Right atrium auricular region (tissue), 2 donors: Measurements from ENCODE around the gene FGF14. TPM values are rescaled to one million over a fixed set of nuclear protein-coding genes. Genes with fewer than 3 reads are reported as not detected.

Experiments
- DNase-seq: peaks from one replicate; pipeline ENCODE4 v3.0.0-alpha.2; 2019; ENCODE audit warnings: low spot score
- H3K27ac ChIP-seq, 2 donors: fragments of 200-600 bp; sonication (generic); 1 replicate in 1 of 2; 2 replicates in 1 of 2; pipeline ENCODE4 v1.5.1; 2016 to 2019
- H3K27me3 ChIP-seq, 2 donors: fragments of 200-600 bp; sonication (generic); one replicate each; pipeline versions ENCODE4 v1.5.1 to v1.6.0; 2017 to 2019
- H3K36me3 ChIP-seq: fragments of 200-600 bp; sonication (generic); one replicate; pipeline ENCODE4 v1.5.1; 2016
- H3K4me1 ChIP-seq, 2 donors: fragments of 200-600 bp; sonication (generic); one replicate each; pipeline versions ENCODE4 v1.5.1 to v1.6.0; 2017 to 2019
- H3K4me3 ChIP-seq, 2 donors: fragments of 200-600 bp; sonication (generic); 1 replicate in 1 of 2; 2 replicates in 1 of 2; pipeline ENCODE4 v1.5.1; 2017 to 2019; ENCODE audit warnings: mild to moderate bottlenecking in 1 of 2, moderate library complexity in 1 of 2
- H3K9me3 ChIP-seq, 2 donors: fragments of 200-600 bp; sonication (generic); one replicate each; pipeline ENCODE4 v1.5.1; 2019
- total RNA-seq, 2 donors: library from RNA; depleted of rRNA; stranded (reverse); fragments of >200 nt; gene quantifications; one replicate each; pipeline ENCODE4 v1.1.0, GENCODE V29; 2016
- TF ChIP-seq, protein P1 (sequence below), 2 donors: fragments of 200-600 bp; sonication (generic); IDR thresholded peaks; one replicate each; pipeline ENCODE4 v1.5.1; 2019; ENCODE audit warnings: antibody characterized with exemption in 2 of 2

The FGF14 gene
- total RNA-seq, 2 donors from 2014 or later, result 1.3 to 1.7 TPM

DNA sequence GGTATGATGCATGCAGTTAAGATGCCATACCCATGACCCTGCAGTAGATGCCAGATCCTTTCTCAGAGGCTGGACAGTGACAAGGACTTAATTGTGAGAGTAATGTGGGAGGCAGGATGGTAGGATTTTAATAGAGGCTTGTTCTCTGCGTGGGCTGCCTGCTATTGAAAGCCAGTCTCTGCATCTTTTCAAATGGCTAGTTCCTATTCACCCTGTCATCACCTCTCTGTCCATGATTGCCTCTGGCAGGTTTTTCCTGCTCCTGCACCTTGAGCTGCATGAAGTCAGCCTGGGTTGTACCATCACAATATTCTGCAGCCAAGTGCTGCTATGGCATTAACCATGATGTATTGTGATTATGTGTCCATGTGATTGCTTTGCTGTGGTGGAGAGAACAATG is 508.8 kb downstream of the FGF14 start:
- Histone ChIP-seq H3K4me3 (no peak overlapping the region), H3K27ac (no peak overlapping the region), H3K36me3 (no peaks in the 10 kb centered on the region), H3K9me3 (no peaks in the 10 kb centered on the region), H3K4me1 (no peaks in the 10 kb centered on the region), H3K27me3 (no peaks in the 10 kb centered on the region)
- no peak for DNase-seq
- TF ChIP-seq, protein P1, sequence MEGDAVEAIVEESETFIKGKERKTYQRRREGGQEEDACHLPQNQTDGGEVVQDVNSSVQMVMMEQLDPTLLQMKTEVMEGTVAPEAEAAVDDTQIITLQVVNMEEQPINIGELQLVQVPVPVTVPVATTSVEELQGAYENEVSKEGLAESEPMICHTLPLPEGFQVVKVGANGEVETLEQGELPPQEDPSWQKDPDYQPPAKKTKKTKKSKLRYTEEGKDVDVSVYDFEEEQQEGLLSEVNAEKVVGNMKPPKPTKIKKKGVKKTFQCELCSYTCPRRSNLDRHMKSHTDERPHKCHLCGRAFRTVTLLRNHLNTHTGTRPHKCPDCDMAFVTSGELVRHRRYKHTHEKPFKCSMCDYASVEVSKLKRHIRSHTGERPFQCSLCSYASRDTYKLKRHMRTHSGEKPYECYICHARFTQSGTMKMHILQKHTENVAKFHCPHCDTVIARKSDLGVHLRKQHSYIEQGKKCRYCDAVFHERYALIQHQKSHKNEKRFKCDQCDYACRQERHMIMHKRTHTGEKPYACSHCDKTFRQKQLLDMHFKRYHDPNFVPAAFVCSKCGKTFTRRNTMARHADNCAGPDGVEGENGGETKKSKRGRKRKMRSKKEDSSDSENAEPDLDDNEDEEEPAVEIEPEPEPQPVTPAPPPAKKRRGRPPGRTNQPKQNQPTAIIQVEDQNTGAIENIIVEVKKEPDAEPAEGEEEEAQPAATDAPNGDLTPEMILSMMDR (IDR thresholded peaks at IDR 0.05), result no peak

DNA sequence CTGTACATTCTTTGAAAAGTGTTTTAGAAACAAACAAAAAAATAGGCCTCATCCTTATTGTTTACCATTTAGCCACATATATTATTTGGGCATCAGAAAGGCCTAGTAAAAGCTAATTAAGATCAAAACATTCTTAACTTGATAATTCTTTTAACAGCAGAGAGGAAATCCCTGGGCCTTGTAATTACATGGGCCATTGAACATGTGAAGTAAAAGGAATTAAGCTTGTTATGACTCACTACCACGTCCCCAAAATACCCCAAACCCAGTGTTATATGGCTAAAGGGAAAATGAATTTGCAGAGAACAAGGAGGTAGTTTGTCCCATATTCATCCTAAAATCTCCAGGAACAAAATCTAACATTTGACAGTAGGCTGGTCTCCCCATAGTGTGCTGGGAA is 509.6 kb downstream of the FGF14 start:
- Histone ChIP-seq H3K4me1 (no peaks in the 10 kb centered on the region), H3K4me3 (no peak overlapping the region), H3K27me3 (no peaks in the 10 kb centered on the region), H3K36me3 (no peaks in the 10 kb centered on the region), H3K9me3 (no peaks in the 10 kb centered on the region), H3K27ac (no peak overlapping the region)
- DNase-seq, result no peak
- TF ChIP-seq, protein P1 (IDR thresholded peaks at IDR 0.05), result no peak

DNA sequence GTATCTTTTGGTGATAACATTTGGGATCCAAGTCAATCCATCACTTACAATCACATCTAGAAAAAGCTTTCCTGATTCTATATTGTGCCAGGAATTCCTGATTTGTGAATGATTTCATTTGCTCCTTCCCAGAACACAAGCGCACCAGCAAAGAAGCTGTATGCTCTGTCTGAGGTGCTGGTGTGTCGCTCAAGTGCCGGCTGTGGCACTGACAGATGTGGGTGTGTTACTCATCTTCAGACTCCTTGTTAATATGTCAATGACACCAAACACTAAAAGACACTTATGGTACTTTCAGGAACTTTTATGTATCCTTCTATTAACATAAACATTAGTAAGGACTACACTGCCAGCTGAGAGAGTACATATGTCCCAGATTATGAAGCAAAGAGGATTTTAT is 520.3 kb downstream of the FGF14 start:
- DNase-seq, result no peak
- H3K36me3 ChIP-seq, result no peaks in the 10 kb centered on the region
- TF ChIP-seq, protein P1 (IDR thresholded peaks at IDR 0.05), result no peak
- no peaks in the 10 kb centered on the region for H3K9me3 ChIP-seq
- no peaks in the 10 kb centered on the region for H3K4me1 ChIP-seq
- no peaks in the 10 kb centered on the region for H3K27me3 ChIP-seq
- no peak overlapping the region for H3K4me3 ChIP-seq
- H3K27ac ChIP-seq, result no peak overlapping the region

DNA sequence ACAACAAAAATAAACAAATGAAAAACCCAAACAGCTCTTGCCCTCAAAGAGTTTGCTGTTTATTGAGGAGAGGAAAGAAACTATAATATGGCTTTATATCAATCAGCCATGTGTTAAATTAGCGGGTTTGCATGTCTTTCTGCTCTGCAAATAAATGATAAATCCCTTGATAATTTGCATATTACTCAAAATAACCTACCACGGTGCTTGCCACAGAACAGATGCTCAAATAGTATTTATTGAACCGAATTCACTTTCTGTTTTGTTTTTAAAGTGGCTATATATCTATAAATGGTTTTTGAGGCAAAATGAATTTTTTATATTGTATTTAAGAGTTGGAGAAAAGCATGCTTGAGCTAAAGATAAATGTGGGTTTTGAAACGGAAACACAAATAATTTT is 521.3 kb downstream of the FGF14 start:
- no peak overlapping the region for H3K4me3 ChIP-seq
- DNase-seq, result no peak
- H3K4me1 ChIP-seq, result no peaks in the 10 kb centered on the region
- no peaks in the 10 kb centered on the region for H3K36me3 ChIP-seq
- H3K9me3 ChIP-seq, result no peaks in the 10 kb centered on the region
- no peaks in the 10 kb centered on the region for H3K27me3 ChIP-seq
- TF ChIP-seq, protein P1 (IDR thresholded peaks at IDR 0.05), result no peak
- H3K27ac ChIP-seq, result no peak overlapping the region

DNA sequence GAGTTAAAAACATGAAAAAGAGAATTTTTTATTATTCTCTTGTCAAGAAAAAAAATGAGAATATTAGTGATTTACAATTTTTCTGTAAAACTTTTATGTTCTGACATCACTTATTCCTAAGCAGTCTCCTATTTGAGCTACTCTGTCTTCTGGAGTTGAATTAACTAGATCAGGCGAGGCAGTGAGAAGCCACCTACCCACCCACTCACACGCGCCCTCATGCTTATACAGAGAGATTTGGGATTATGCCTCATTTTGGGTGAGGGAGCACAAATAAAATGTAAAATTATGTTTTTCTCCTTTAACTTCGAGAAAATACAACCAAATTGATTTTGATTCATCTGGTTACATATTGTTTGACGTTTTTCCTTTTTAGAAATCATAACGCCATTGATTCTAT is 524.9 kb downstream of the FGF14 start:
- no peak for DNase-seq
- TF ChIP-seq, protein P1 (IDR thresholded peaks at IDR 0.05), result no peak
- H3K27me3 ChIP-seq, result no peaks in the 10 kb centered on the region
- no peak overlapping the region for H3K4me3 ChIP-seq
- no peaks in the 10 kb centered on the region for H3K9me3 ChIP-seq
- no peaks in the 10 kb centered on the region for H3K36me3 ChIP-seq
- no peak overlapping the region for H3K27ac ChIP-seq
- no peaks in the 10 kb centered on the region for H3K4me1 ChIP-seq

DNA sequence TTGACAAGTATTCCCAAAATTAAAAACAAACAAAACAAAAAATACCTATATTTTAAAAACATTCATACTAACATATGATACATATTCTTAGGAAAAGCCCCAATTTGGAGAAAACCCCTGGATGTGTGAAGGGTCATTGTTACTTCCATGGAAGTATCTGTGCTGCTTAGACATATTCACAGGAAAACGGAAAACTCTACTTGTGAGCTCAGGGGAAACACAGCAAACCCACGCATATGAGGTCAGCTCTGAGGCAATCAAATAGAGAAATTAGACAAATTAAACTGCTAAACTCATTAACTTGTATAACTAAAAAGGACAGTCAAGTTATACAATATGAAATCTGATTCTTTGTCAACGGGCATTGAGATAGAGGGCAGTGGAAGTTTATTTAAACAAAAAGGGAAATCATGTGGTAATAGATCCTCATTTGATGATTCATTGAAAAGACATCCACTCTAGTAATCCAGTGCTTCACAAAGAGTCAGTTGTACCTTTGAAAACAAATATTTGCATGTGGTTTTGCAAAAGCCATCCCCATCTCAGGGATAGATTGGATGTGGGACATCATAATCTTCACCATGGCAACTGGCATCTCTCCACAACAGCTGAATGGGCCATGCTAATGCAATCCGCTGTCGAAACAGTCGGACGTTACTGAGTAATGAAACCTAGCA is 526.0 kb downstream of the FGF14 start:
- H3K27me3 ChIP-seq, result no peaks in the 10 kb centered on the region
- TF ChIP-seq, protein P1 (IDR thresholded peaks at IDR 0.05), result no peak
- no peak overlapping the region for H3K27ac ChIP-seq
- no peak overlapping the region for H3K4me3 ChIP-seq
- no peaks in the 10 kb centered on the region for H3K36me3 ChIP-seq
- H3K9me3 ChIP-seq, result no peaks in the 10 kb centered on the region
- no peaks in the 10 kb centered on the region for H3K4me1 ChIP-seq
- DNase-seq, result no peak
